Retinal pigment epithelial cell (primary cell): Measurements from ENCODE around the gene STAT3.
"Not testable (repeated sequence)": the region's sequence is repeated elsewhere in the genome, so short reads cannot be mapped to it uniquely, and the experiment has no call there.

ENCODE experiments used
- DNase-seq: peaks from one replicate; pipeline ENCODE4 v3.0.0-alpha.2; 2010; ENCODE audit warnings: low read depth
- H3K4me3 ChIP-seq: 2 replicates; pipeline ENCODE4 v1.5.1; 2011; ENCODE audit warnings: mild to moderate bottlenecking, low read length, control low read depth, moderate library complexity
- CTCF ChIP-seq: conservative IDR thresholded peaks from 2 replicates; pipeline ENCODE4 v1.5.1; 2011; ENCODE audit warnings: low read depth, low read length, control low read depth, inconsistent platforms

The STAT3 gene

GRCh38 chr17:42399948-42400843 lies 12.0 kb upstream of the STAT3 start:
- TF ChIP-seq CTCF: no peak
- DNase-seq: no peak
- H3K4me3 ChIP-seq: no peak overlapping the region

- TF ChIP-seq CTCF: no peak
- no peak overlapping the region for H3K4me3 ChIP-seq
- no peak for DNase-seq
Measured at GRCh38 chr17:42399121-42399520, 10.9 kb upstream of the STAT3 start.

DNA sequence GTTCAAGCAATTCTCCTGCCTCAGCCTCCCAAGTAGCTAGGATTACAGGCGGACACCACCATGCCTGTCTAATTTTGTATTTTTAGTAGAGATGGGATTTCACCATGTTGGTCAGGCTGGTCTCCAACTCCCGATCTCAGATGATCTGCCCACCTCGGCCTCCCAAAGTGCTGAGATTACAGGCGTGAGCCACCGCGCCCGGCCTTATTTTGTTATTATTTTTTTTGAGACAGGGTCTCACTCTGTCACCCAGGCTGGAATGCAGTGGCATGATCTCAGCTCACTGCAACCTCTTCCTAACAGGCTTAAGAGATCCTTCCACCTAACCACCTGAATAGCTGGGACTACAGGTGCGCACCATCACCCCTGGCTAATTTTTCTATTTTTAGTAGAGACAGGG lies 7.4 kb upstream of the STAT3 start:
- DNase-seq, H3K4me3 ChIP-seq: not testable (repeated sequence)

- no peak for TF ChIP-seq CTCF
- no peak overlapping the region for H3K4me3 ChIP-seq
- no peak for DNase-seq
Measured at GRCh38 chr17:42394838-42395237, 6.6 kb upstream of the STAT3 start.

GRCh38 chr17:42392692-42393415 lies 4.6 kb upstream of the STAT3 start:
- no peak overlapping the region for H3K4me3 ChIP-seq
- DNase-seq: no peak
- TF ChIP-seq CTCF: no peak

- DNase-seq, H3K4me3 ChIP-seq: not testable (repeated sequence)
Measured at GRCh38 chr17:42391439-42391838, 3.2 kb upstream of the STAT3 start.

GRCh38 chr17:42389899-42390298 lies 1.7 kb upstream of the STAT3 start:
- DNase-seq: no peak
- no peak overlapping the region for H3K4me3 ChIP-seq
- no peak for TF ChIP-seq CTCF

DNA sequence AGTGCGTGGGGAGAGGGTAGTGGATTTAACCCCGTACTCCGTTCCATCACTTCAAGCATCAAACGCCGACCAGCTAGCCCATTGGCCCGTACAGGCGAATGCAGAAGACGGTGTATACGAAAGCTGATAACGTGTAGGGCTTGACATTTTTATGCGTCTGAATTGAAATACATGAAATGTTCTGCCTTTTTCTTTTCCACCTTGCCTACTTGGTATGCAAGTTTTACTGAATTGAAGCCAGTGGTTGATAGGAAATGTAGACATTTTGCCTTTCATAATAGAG lies 834 bp upstream of the STAT3 start:
- no peak for TF ChIP-seq CTCF
- H3K4me3 ChIP-seq: peak overlapping the region; percentile 33
- no peak for DNase-seq
